Measurements from ENCODE around the gene ARHGAP26.
A peak's percentile ranks its signal among the peaks of the same experiment; 100 is the strongest.

The ARHGAP26 gene, protein sequence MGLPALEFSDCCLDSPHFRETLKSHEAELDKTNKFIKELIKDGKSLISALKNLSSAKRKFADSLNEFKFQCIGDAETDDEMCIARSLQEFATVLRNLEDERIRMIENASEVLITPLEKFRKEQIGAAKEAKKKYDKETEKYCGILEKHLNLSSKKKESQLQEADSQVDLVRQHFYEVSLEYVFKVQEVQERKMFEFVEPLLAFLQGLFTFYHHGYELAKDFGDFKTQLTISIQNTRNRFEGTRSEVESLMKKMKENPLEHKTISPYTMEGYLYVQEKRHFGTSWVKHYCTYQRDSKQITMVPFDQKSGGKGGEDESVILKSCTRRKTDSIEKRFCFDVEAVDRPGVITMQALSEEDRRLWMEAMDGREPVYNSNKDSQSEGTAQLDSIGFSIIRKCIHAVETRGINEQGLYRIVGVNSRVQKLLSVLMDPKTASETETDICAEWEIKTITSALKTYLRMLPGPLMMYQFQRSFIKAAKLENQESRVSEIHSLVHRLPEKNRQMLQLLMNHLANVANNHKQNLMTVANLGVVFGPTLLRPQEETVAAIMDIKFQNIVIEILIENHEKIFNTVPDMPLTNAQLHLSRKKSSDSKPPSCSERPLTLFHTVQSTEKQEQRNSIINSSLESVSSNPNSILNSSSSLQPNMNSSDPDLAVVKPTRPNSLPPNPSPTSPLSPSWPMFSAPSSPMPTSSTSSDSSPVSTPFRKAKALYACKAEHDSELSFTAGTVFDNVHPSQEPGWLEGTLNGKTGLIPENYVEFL

DNA sequence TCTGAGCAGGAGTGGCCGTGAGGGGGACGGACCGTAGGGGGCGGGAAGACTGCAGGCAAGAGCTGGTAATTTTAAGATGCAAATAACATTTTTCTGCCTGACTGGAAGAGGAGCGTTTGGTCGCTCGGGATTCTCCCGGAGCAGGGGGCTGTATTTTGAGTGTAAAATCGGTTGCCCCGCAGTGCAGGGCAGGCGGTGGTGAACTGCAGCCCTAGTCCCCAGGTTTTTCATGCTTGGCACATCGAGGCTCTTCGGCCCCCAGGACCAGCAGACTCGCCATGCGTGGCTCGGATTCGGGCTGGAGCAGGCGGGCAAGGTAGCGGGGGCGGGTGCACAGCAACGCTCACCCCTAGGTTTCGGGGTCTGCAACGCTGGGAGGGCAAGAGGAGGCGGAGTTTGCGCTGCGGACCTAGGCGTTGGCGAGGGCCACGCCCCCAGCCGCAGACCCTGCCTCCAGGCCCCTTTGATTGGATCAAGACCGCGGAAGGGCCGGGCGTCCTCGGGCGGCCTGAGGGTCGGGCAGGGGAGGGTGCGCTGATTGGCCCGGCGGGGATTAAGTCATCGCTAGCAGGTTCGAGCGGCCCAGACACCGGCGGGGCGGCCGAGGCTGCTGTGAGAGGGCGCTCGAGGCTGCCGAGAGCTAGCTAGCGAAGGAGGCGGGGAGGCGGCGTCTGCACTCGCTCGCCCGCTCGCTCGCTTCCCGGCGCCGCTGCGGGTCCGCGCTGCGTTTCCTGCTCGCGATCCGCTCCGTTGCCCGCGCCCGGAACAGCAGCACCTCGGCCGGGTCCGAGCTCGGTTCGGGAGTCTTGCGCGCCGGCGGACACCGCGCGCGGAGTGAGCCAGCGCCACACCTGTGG lies at the start of gene ARHGAP26:
Gene ARHGAP26 (plus strand): TSS at position 585 of the 857 bp plus-strand sequence. CDS start 385 bp downstream, outside the sequence.
- DNase-seq: peak; percentile 90 to 92

DNA sequence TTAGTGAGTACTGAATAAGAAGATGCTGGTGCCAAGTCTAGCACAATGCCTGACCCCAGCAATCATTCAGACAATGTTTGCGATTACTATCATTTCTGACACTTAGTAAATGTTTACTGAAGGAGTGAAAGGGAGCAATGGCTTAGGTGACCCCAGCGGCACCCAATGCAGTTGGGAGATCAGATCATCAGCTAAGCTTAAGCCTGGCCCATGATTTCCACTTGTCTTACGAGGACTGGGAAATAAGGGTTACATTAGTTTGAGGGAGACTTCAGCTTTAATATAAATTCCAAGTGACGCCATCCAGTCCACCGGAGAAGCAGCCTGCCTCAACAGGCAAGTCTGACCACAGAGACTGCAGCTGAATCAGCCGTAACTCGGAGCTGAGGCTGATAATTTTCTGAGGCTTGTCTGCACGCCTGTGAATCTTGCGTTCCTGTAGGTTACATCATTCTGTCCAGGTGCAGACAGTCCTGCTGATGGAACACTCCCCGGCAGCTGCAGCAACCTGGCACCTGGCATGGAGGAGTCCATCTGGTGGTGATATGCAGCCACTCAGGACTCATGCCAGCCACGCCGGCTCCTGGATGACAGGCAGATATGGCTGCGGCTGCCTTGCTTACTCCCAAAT lies 49.4 kb upstream of the ARHGAP26 start:
- no peak for DNase-seq

DNA sequence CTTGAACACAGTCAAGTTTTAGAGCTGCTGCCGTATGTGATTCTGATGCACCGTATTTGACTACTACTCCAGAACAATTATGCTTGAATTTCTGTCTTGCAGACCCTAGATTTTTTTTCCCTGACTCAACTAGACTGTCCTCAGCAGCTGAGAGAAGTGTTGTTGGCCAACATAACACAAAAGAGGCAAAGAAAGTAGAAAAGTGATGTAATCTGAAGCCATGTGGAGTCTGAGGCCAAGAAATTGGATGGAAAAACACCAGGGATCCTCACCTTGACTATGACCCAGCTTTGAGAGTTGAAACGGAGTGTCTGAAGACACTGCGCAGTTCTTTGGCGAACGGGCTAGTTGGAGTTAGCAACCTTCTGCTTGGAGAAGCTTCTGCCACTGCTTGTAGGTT lies 48.0 kb upstream of the ARHGAP26 start:
- DNase-seq: no peak

DNA sequence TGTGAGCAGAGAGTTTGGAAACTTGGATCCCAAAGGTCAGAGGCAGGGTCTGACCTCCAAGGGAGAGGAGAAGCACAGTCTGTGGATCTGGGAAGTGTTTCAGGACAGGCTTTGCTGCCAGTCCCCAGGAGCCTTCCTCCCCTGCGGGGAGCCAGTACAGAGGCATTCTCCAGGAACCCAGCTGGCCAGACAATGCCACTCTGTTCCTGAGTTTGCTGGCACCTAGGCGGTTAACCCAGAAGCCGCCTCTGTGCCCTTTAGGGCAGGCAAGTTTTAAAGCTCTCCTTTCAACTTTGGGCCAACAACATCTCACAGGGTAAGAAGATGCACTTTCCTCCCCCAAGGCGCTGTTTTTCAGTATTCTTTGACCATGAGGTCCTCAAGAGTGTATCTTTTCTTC lies 47.3 kb upstream of the ARHGAP26 start:
- DNase-seq: no peak

DNA sequence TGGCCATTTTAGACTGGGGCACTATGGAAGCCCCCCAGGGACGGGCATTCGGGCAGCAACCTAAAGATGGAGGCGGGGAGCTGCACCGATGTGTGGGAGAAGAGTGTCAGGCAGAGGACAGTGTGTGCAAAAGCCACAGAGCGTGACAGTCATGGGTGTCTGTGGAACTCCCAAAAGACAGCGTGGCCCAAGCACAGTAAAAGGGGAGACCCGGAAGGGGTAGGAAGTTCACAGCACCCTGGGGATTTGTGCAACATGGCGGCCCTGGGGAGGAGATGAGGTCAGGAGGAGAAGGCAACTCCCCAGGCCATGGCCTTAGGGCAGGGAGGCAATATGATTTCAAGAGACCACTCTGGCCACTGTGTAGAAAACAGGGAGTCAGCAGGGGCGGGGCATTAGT lies 45.4 kb upstream of the ARHGAP26 start:
- no peak for DNase-seq

- no peak for DNase-seq
Observed at GRCh38 chr5:142725231-142726187, 44.7 kb upstream of the ARHGAP26 start.

GRCh38 chr5:142726188-142726731 lies 43.9 kb upstream of the ARHGAP26 start:
- no peak for DNase-seq

- DNase-seq: no peak
Observed at GRCh38 chr5:142727735-142728047, 42.5 kb upstream of the ARHGAP26 start.

- DNase-seq: no peak
Observed at GRCh38 chr5:142735323-142736246, 34.6 kb upstream of the ARHGAP26 start.

DNA sequence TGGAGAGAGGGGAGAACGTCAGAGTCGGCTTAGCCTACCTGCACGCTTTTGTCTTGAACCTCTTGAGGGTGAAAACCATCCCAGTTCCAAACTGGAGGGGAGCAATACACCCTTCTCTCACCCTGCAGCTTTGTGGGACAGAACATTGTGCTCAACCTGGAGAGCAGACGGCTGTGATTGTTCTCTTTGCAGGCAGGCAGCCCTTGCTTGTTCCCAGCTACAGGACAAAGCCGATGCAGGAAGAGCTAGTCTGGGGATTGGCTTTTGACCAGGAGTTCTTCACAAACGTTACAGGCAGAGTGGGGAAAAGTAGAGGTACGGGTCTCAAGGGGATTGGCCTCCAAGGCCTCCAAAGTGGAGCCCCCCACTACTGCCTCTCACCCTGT lies 33.9 kb upstream of the ARHGAP26 start:
- DNase-seq: no peak

GRCh38 chr5:142737179-142737578 lies 33.0 kb upstream of the ARHGAP26 start:
- DNase-seq: no peak

DNA sequence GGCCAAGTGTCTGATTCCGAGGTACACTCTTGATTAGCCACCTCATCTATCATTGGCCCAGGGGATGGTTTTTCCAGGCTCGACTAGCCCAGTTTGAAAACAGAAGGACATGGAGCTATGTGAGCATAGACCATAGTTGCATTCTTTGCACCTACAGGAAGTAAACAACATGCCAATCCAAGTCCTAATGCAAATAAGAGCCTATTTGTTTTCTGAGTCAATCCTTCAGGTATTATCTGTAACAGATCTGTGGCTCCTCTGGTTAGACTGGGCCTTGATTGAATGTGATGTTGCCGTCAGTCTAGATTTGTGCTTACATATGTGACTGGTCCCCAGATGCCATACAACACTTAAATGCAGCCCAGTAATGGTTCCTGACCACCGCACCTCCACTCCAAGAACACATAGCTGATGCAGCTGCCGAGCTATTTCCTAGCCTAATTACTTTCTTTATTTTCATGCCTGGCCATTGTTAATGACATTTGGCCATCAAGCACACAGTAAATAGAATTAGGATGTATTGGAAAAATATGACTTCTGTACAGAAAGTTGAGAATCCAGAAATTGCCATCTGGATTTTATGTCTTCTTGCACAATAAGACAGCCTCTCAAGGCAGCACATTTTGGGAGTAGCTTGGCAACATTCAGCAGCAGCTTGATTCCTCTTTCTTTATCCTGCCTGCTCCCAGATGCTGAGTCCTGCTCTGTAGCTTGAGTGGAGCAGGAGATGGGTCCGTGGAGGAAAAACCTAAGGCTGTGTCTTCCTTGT lies 29.5 kb upstream of the ARHGAP26 start:
- DNase-seq: no peak

DNA sequence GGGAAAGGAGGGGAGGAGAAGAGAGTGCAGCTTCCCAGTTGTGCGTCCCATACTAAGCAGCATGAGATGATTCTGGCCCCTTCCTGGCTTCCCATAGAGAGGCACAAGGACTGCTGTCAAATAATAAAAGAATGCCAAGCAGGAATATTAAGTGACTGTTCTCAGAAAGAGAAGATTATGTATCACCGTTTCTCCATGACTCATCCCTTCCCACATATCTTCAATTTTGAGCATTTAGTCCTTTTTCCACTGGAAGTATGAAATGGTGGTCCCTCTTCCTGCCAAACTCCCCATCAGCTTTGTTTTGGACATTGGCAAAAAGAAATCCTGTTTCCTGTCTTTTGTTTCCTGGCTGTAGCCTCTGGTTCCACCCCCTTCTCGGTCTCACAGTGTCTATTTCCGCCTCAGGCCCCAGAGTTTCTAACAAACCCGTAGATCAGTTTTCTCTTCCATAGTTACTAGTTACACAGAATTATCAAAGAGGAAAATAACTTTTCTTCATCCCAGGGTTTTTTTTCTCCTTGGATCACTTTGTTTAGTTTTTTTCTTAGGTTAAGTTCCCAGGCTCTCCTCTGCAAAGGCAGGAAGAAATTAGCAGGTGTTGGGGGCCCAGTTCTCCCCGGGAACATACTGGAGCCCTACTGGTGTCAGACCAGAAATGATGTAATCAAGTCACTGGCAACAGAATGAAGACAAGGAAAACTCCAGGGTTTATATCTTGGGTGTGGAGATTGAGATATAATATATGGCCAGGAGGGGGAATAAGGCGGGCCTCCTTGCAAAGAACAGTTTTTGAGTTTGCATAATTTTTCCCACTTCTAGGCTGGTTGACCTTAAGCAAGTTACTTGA lies 26.4 kb upstream of the ARHGAP26 start:
- DNase-seq: no peak

- DNase-seq: no peak
Observed at GRCh38 chr5:142745268-142745667, 24.9 kb upstream of the ARHGAP26 start.

GRCh38 chr5:142746532-142747433 lies 23.4 kb upstream of the ARHGAP26 start:
- no peak for DNase-seq

DNA sequence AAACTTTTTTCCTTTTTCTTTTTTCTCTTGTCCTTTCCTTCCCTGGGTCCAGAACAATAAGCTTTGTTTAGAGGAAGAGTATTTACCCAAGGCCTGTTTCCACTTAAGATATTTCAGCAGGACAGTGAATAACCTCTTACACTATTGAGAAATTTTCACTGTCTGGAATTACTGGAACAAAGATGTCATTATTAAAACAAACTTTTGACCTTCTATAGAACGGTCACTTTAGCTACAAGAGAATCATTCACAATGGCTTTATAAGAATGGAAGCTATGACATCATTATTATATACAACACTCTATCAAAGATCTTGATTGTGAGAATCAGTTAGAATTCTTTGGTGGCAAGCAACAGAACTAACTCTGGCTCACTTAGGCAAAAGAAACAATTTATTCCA lies 22.0 kb upstream of the ARHGAP26 start:
- DNase-seq: no peak

- peak; percentile 35 to 54 for DNase-seq
Observed at GRCh38 chr5:142748568-142749249, 21.5 kb upstream of the ARHGAP26 start.
